COLO668 (cell line): ENCODE results near the gene ARL1.
"Not testable (repeated sequence)": the region's sequence is repeated elsewhere in the genome, so short reads cannot be mapped to it uniquely, and the experiment has no call there.

Source experiments
- DNase-seq: peaks from one replicate; lab custom pipeline; 2025; ENCODE audit not compliant: unreplicated experiment; lab: John Stamatoyannopoulos, UW

The ARL1 gene

GRCh38 chr12:101407436-101408345 lies at the start of gene ARL1:
Gene ARL1 (minus strand): TSS chr12:101407772. CDS start chr12:101407645, 127 bp downstream.
- peak; percentile 93 for DNase-seq

- DNase-seq = no peak
These were observed 48.1 kb upstream of the ARL1 start for GRCh38 chr12:101455685-101456084.

- DNase-seq = no peak
These were observed 34.1 kb upstream of the ARL1 start for GRCh38 chr12:101441461-101442224.

- no peak for DNase-seq
These were observed 31.7 kb upstream of the ARL1 start for GRCh38 chr12:101439236-101439635.

GRCh38 chr12:101436136-101436535 lies 28.6 kb upstream of the ARL1 start:
- no peak for DNase-seq

- DNase-seq = no peak
These were observed 22.9 kb upstream of the ARL1 start for GRCh38 chr12:101430456-101430855.

- DNase-seq = no peak
These were observed 17.0 kb upstream of the ARL1 start for GRCh38 chr12:101424620-101425019.

GRCh38 chr12:101422066-101422465 lies 14.5 kb upstream of the ARL1 start:
- not testable (repeated sequence) for DNase-seq

GRCh38 chr12:101415228-101415627 lies 7.7 kb upstream of the ARL1 start:
- no peak for DNase-seq

- peak; percentile 47 for DNase-seq
These were observed 7.1 kb upstream of the ARL1 start for GRCh38 chr12:101414533-101415119.

GRCh38 chr12:101410169-101410568 lies 2.6 kb upstream of the ARL1 start:
- DNase-seq = not testable (repeated sequence)

- peak; percentile 55 for DNase-seq
These were observed 530 bp downstream of the ARL1 start for GRCh38 chr12:101407049-101407435.

- DNase-seq = not testable (repeated sequence)
These were observed 16.4 kb downstream of the ARL1 start for GRCh38 chr12:101391181-101391580.

GRCh38 chr12:101379149-101379548 lies 28.4 kb downstream of the ARL1 start:
- DNase-seq = no peak

- DNase-seq = no peak
These were observed 32.0 kb downstream of the ARL1 start for GRCh38 chr12:101375573-101375972.

- DNase-seq = no peak
These were observed 35.1 kb downstream of the ARL1 start for GRCh38 chr12:101372431-101372830.

GRCh38 chr12:101368016-101368415 lies 39.6 kb downstream of the ARL1 start:
- DNase-seq = no peak

GRCh38 chr12:101361455-101361854 lies 46.1 kb downstream of the ARL1 start:
- no peak for DNase-seq

- DNase-seq = no peak
These were observed 50.8 kb downstream of the ARL1 start for GRCh38 chr12:101356794-101357193.

GRCh38 chr12:101351682-101352081 lies 55.9 kb downstream of the ARL1 start:
- no peak for DNase-seq

- DNase-seq = no peak
These were observed 63.7 kb downstream of the ARL1 start for GRCh38 chr12:101343893-101344292.
